ENCODE data around the gene RNF212. TPM values are rescaled to one million over a fixed set of nuclear protein-coding genes. Genes with fewer than 3 reads are reported as not detected.
A peak's percentile ranks its signal among the peaks of the same experiment; 100 is the strongest.

Gene RNF212
- total RNA-seq, 1 donor from 2014 or later, result 0.85 TPM

DNA sequence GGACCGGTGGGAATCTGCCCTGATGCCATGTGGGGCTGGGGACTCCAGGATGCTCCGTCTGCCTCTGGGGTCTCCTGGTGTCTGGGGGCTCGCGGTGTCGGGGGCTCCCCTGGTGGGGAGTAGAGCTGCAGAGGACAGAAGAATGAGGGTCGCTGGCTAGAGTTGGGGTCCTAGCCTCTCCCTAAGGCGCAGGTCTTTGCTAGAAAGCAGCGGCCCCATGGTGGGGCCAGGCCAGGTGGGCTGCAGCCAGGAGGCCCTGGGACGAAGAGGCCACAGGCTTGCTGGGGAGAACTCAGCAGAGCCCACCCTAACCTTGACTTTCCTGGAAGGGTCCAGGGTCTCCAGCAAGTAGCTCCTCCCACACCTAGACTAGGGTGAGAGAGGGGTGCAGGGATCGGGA is 80.5 kb downstream of the RNF212 start:
- no peak for DNase-seq

DNA sequence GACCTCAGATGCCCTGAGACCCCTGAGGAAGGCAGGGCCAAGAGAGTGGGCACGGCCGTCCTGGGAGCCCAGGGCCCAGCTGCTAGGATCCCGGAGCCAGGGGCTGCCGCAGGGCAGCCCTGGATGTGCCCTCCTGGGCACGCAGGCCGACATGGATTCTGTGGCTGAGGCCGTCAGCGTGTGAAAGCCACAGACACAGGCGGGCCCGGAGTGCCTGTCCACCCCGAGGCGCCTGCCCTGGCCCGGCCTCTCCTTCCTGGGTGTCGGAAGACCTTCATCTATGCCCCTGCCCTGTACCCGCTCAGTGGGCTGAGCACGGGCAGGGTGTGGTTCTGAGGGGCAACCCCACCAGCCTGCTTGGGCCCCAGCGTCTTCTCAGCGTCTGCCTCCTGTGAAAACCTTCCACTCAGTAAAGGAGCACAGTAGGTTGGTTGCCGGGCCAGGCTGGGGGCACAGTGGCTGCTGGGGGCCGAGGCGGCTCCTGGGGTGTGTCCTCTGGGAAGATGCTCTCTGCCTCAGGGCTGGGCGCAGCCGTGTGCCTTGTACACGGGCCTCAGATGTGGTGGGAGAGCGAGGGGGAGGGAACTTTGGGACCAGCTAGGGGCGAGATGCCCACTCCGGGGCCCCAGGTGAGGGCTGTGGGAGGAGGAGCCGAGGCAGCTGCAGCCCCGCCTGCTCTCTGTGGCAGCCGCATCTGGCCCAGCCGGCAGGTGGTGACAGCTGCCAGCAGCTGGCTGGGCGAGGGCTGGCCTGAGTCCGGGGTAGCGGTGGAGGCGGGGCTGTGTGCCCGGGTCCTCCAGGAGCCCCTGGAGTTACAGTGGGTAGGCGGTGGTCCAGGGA is 81.2 kb downstream of the RNF212 start:
- DNase-seq, result no peak

DNA sequence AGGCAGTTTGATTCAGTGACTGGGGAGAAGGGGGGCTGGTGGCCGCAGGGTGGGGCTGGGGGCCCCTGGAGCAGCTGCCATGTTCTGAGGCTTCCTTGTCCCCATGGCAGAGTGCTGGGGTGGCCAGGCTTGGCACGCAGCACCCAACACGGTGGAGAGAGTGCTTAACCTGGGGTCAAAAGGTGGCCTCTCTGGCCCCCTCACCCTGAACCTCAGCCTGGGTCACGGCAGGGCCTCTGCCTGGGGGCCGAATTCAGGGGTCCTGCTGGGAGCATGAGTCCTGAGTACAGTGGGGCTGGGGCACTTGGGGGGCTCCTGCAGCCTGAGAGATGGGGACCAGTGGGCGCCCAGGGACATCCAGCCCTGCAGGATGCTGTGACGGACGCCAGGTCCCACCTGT is 82.0 kb downstream of the RNF212 start:
- no peak for DNase-seq

DNA sequence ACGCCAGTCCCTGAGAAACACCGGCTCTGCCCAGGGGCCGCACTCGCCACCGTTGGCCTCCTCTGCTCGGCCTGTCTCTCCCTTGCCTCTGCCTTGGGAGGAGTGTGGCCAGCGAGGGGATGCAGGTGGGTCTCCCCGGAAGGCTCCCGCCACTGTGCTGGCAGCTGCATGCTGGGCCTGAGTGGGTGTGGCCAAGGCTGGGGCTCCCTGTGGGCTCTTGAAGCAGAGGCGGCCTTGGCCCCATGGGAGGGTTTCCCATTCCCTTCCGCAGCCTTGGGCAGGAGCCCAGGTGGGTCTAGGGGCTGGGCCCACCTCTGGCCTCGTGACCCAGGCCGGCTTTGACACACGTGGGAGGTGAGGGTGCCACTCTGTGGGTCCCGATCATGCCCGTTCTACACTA is 82.8 kb downstream of the RNF212 start:
- DNase-seq, result no peak

DNA sequence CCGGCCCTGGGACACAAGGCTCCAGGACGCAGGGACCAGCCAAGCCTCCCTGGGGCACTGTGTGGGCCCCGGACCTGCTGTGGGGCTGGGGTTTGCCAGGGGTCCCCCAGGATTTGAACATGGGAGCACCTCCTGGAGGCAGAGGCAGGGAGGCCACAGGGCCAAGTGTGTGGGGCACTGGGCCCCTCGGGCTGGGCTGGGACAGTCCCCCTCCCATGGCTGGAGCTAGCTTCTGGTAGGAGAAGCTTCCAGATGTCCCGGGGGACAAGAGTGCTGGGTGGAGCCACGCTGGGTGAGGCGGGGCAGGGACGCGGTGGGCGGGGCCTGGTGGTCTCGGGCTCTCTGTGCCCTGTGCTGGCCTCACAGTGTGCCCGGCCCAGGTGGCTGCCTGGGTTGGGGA is 83.3 kb downstream of the RNF212 start:
- no peak for DNase-seq

DNA sequence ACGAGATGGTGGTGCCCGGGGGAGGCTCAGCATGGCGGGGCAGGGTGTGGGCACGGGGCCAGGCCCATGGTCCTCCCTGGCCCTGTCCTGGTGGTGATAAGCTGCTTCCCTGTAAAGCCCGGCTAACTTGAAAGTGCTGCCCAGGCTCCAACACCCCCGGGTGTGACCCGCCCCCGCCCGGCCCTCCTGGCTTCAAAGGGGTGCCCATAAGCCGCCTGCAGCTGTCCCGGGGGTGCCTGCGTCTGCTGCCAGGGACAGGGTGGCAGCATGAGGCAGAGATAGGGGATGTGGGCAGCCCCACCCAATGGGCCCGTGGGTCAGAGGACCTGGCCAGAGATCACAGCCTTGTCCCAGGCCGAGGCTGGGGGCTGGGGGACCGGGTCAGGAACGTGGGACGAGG is 83.8 kb downstream of the RNF212 start:
- DNase-seq, result no peak

DNA sequence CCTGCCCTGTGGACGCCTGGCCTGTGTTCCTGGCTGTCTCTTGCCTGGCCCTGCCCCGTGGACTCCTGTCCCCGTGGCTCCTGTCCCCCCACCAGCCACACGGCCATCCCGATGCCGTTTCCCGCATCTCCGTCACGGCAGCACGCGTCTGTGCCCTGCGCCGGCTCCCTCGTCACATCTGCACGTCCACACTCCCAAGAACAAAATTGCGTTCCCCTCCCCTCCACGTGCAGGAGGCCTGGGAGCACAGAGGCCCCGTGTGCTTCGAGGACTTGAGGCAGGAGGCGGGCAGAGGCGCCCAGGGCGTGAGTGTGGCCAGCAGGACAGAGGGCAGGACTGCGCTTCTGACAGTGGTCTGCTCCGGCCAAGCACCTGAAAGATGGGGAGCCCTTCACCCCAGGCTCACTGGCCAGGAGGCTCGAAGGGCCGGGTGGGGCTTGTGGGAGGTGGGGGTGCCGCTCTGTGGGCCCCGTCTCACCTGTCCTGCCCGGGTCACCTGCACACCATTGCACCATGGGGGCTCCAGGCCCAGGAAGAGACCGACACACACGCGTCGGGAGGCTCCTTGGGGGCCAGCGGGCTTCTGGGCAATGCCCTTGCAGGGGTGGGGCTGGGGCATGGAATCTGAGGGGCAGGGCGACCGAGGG is 84.7 kb downstream of the RNF212 start:
- DNase-seq, result no peak

DNA sequence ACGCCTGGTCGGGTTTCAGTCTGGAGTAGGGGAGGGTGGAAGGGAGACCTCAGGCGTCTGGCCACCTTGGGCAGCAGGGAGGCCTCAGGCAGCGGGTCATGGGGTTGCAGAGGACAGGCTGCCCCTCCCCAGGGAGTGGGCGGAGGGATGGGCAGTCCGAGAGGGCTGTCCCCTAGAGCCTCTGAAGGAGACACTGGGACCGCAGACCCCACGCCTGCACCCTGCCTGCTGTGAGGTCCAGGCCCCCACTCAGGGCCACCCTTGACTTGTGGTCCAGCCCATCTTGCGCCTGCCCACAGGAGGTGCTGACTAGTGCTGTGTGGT is 85.5 kb downstream of the RNF212 start:
- DNase-seq, result no peak

DNA sequence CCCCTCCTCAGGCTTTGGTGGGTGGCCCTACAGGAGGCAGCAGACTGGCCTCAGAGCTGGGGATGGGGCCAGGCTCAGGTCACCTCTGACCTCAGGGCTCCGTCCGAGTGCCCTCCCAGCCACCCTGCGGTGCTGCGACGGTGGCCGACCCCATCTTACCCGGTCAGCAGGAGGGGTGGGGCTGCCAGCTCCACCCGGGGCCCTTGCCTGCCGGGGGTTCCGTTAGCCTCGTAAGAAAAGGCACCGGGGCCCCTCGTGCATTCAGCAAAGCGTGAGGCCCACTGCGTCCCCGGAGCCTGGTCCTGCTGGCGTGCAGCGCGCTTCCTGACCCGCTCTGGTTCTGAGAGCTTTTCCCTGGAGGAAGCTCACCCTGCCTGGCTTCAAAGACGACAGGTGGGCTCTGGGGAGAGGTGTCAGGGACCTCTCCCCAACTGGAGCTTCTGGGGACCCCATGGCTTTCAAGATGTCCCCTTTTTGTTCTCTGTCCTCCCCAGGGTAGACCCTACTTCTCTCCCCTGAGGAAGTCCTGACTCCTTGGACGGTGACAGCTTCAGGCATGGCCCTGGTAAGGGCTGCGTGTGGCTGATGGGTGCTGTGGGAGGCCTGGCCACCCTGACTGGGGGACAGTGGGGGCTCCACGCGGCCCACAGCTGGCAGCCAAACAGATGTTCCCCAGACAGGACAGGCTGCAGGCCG is 86.0 kb downstream of the RNF212 start:
- no peak for DNase-seq

DNA sequence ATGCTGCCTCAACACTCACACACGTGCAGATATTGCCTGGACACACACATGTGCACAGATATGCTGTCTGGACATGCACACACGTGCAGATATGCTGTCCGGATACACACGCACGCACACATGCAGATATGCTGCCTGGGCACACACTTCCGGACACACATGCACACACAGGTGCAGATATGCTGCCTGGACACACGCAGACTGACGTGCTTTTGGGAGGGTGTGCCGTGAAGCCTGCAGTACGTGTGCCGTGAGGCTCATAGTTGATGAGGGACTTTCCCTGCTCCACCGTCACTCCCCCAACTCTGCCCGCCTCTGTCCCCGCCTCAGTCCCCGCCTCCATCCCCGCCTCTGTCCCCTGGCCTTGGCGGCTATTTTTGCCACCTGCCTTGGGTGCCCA is 87.2 kb downstream of the RNF212 start:
- DNase-seq, result peak; percentile 34

DNA sequence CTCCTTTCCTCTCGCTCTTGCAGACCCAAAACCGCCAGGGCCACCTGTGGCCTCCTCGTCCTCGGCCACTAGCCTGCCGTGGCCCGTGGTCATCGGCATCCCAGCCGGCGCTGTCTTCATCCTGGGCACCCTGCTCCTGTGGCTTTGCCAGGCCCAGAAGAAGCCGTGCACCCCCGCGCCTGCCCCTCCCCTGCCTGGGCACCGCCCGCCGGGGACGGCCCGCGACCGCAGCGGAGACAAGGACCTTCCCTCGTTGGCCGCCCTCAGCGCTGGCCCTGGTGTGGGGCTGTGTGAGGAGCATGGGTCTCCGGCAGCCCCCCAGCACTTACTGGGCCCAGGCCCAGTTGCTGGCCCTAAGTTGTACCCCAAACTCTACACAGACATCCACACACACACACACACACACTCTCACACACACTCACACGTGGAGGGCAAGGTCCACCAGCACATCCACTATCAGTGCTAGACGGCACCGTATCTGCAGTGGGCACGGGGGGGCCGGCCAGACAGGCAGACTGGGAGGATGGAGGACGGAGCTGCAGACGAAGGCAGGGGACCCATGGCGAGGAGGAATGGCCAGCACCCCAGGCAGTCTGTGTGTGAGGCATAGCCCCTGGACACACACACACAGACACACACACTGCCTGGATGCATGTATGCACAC is 88.3 kb downstream of the RNF212 start:
- DNase-seq, result no peak

DNA sequence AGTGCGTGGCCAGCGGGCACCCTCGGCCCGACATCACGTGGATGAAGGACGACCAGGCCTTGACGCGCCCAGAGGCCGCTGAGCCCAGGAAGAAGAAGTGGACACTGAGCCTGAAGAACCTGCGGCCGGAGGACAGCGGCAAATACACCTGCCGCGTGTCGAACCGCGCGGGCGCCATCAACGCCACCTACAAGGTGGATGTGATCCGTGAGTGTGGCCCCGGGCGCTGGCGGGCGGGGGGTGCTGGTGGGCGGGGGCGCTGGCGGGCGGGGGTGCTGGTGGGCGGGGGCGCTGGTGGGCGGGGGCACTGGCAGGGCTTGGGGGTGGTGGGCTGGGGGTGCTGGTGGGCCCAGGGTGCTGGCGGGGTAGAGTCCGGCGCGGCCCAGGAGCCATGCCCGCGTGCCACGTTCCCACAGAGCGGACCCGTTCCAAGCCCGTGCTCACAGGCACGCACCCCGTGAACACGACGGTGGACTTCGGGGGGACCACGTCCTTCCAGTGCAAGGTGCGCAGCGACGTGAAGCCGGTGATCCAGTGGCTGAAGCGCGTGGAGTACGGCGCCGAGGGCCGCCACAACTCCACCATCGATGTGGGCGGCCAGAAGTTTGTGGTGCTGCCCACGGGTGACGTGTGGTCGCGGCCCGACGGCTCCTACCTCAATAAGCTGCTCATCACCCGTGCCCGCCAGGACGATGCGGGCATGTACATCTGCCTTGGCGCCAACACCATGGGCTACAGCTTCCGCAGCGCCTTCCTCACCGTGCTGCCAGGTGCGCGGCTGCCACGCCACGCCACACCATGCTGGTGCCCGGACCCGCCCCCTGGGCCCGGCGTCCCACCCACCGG is 89.2 kb downstream of the RNF212 start:
- no peak for DNase-seq

DNA sequence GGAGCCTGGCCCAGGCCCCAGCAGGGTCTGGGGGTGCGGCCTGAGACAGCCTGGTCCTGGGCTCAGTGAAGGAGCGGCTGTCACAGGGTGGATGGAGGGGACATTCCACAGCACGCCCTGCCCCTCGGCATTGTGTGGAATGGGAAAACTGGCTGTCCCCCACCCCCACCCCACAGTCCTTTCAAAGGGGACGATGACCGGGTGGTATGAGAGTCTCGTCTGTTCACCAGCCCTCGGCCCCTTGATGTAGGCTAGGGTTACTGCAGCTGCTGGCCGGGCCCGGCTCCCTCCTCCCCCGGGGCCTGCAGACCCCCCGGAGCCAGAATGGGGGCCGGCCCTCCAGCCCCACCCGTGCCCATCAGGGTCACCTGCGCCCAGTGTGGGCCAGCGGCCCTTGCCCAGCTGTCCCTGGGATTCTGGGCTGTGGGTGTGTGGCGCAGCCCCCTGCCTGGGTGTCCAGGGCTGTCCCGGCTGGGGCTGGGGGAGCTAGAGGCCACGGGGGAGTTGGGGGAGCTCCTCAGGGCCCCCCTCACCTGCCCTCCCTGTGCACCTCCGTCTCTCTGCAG is 90.2 kb downstream of the RNF212 start:
- DNase-seq, result no peak

DNA sequence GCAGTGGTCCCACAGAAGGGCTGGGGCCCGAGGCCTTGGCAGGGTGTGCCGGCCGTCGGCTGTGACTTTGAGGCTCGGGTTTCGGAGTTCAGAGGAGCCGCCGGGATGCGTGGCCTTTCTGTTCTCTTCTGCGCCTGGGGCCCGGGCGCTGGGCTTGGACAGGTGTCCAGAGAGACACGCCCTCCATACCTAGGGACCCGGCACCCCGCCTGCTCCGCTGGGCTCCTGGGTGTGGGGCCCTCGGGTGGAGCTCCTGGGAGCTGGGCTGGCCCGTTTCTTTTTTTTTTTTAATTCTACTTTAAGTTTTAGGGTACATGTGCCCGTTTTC is 90.7 kb downstream of the RNF212 start:
- DNase-seq, result no peak

DNA sequence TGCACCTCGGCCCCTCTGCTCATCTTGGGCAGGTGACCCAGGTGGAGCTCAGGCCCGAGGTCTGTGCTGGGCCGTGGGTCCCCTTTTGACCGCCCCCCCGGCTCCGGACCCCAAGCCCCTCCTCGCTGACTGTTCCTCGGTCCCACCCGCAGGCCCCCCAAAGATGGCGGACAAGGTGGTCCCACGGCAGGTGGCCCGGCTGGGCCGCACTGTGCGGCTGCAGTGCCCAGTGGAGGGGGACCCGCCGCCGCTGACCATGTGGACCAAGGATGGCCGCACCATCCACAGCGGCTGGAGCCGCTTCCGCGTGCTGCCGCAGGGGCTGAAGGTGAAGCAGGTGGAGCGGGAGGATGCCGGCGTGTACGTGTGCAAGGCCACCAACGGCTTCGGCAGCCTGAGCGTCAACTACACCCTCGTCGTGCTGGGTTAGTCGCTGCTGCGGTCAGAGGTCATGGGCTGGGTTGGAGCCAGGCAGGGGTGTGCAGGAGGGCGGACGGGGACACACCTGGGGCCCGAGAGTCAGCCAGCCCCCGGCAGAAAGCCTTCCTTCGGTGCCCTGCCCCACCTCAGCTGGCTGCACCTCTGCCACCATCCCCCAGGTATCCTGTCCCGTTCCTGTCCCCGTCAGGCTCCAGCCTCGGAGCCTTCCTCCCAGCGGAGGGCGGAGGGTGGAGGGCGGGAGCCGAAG is 91.2 kb downstream of the RNF212 start:
- DNase-seq, result no peak

Other genes with a start within 250 kb of the RNF212 start
- 76.1 and 93.5 TPM in 2 replicates for gene GAK, start 181.2 kb downstream of the RNF212 start, total RNA-seq
- 12.6 and 13.5 TPM in 2 replicates for gene TMEM175, start 181.1 kb downstream of the RNF212 start, total RNA-seq
- gene DGKQ, start 140.0 kb downstream of the RNF212 start, total RNA-seq, result 28.2 and 28.9 TPM in 2 replicates
- 14.1 and 19.6 TPM in 2 replicates for gene IDUA, start 126.5 kb downstream of the RNF212 start, total RNA-seq
- 0.19 TPM in 1 of 2 replicates, not detected in the other for gene SLC26A1, start 120.2 kb downstream of the RNF212 start, total RNA-seq
- 12.8 and 20.8 TPM in 2 replicates for gene FGFRL1, start 101.9 kb downstream of the RNF212 start, total RNA-seq
- gene SPON2, start 59.0 kb upstream of the RNF212 start, total RNA-seq, result 0.65 and 1.5 TPM in 2 replicates
- gene CTBP1, start 135.6 kb upstream of the RNF212 start, total RNA-seq, result 268 and 424 TPM in 2 replicates
- gene MAEA, start 176.3 kb upstream of the RNF212 start, total RNA-seq, result 74.4 and 75.9 TPM in 2 replicates
- 6.1 and 6.5 TPM in 2 replicates for gene UVSSA, start 233.6 kb upstream of the RNF212 start, total RNA-seq

All from dermis blood vessel endothelial cell (primary cell).